GM18505 (cell line): ENCODE measurements around the gene KATNAL2.
"Not testable (repeated sequence)": the region's sequence is repeated elsewhere in the genome, so short reads cannot be mapped to it uniquely, and the experiment has no call there.

Source experiments
- ATAC-seq: cut with Tn5 transposase; IDR thresholded peaks from one replicate; pipeline ENCODE4 v1.9.1; 2021; ENCODE audit not compliant: unreplicated experiment
- POLR2A ChIP-seq: IDR thresholded peaks from 4 replicates; pipeline ENCODE4 v1.6.1; 2011; ENCODE audit warnings: borderline replicate concordance; ENCODE audit not compliant: insufficient read depth, insufficient read length; ENCODE audit errors: extremely low read depth

Gene KATNAL2

GRCh38 chr18:46958209-46958608, 40.8 kb downstream of the KATNAL2 start:
- no peak for TF ChIP-seq POLR2A
- ATAC-seq, result no peak

GRCh38 chr18:46963656-46964578, 46.5 kb downstream of the KATNAL2 start:
- not testable (repeated sequence) for ATAC-seq

GRCh38 chr18:46964579-46965293, 47.3 kb downstream of the KATNAL2 start:
- not testable (repeated sequence) for ATAC-seq

- ATAC-seq, result not testable (repeated sequence)
These were observed 48.9 kb downstream of the KATNAL2 start for GRCh38 chr18:46966266-46966665.

DNA sequence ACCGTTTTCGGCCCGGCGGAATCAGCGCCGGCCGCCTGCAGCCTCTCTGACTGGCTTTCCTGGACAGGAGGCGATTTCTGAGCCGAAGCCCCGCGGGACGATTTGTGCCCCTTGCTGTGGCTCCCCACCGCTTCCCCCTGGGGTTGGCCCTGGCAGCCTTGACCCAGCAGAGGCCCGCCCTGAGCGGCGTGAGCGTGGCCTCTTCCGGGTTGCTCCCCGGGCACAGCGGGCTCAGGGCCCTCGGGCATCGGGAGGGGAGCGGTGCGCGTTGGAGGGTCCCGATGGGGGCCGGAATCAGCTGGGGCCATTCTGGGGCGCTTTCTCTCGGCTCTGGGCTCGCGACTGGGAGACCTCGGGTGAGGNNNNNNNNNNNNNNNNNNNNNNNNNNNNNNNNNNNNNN, 52.1 kb downstream of the KATNAL2 start:
- ATAC-seq, result not testable (repeated sequence)

DNA sequence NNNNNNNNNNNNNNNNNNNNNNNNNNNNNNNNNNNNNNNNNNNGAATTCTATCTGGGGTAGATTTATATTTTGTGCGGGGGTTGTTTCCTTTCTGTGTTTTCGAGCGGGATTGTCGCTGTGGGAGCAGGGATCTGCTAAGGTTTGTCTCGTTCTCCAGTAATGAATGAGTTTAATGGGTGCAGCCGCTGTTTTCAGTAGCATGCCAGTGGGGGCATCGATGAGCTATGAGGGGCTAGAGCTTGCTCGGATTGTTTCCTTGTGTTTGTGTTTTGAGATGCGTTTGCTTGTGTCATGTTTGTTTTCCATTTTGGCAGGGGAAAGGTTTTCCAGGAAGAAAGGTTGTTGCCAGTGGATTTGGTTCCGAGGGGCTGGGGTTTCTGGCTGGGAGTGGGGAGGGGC, 102.5 kb downstream of the KATNAL2 start:
- ATAC-seq, result not testable (repeated sequence)

GRCh38 chr18:47020757-47021156, 103.4 kb downstream of the KATNAL2 start:
- not testable (repeated sequence) for ATAC-seq

- ATAC-seq, result not testable (repeated sequence)
These were observed 105.4 kb downstream of the KATNAL2 start for GRCh38 chr18:47022821-47023220.

GRCh38 chr18:47023769-47024465, 106.5 kb downstream of the KATNAL2 start:
- ATAC-seq, result not testable (repeated sequence)

- not testable (repeated sequence) for ATAC-seq
These were observed 108.3 kb downstream of the KATNAL2 start for GRCh38 chr18:47025557-47026174.

DNA sequence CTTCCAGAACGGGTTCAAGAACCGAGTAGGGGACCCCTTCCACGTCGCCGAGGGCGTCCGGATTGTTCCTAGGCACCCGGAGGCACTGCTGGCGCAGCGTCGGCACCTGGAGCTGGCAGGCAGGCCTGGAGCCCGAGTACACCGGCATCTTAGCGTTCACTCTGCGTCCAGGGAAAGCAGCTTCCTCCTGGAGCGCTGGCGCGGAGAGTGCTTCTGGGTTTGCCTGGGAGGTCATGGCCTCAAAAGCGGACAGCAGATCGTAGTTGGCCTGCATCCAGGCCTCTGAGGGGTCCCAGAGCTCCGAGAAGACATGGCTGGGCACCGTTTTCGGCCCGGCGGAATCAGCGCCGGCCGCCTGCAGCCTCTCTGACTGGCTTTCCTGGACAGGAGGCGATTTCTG, 111.3 kb downstream of the KATNAL2 start:
- ATAC-seq, result not testable (repeated sequence)

DNA sequence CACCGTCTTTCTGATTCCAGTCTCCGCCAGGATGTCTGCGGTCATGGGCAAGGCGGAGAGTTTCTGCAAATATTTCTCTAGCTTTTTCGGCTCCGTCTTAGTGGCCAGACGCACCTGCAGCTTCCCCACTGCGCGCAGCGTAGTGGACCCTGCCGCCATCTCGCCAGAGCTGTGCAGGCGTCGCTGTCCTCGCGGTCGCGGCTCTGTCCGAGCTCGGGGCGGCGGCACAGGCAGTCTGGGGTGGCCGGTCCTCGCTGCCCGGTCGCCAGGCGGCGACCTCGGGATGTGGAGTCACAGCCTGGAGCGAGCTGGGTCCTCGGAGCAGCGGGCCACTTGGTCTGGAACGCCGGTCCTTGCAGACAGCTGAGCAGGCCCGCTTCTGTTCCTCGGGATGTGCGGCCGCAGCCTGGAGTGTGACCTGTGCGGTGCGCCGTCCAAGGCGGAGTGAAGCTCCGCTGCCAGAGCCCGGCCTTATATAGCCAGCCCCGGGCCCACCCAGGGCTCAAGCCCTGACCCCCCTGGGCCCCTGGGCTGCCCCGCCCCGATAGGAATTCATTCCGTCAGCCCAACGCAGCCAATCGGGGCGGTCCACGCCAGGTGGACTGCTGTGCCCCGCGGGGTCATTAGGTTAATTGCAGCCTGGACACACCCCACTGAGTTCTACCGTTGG, 112.4 kb downstream of the KATNAL2 start:
- ATAC-seq, result not testable (repeated sequence)

- not testable (repeated sequence) for ATAC-seq
These were observed 113.5 kb downstream of the KATNAL2 start for GRCh38 chr18:47030887-47031286.

DNA sequence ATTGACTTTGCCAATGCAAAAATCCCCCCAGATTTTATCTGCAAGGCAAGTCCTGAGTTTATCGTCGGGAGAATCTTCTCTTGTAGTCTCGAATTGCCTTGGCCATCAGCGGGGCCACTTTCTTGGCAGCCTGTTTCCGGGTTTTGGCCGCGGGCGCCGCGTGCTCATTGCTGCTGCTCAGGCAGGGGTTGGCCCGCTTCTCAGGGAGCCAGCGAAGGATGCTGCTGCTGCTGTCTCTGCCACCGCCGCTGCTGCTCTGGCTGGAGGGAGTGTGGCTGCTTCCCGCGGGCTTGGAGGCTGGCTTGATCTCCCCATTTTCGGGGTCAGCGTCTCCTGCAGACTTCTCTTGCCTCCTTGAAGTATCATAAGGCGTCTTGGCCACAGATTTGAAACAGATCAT, 115.5 kb downstream of the KATNAL2 start:
- ATAC-seq, result no peak
- TF ChIP-seq POLR2A, result no peak

- ATAC-seq, result not testable (repeated sequence)
These were observed 117.2 kb downstream of the KATNAL2 start for GRCh38 chr18:47034591-47034990.
